Fibroblast of pulmonary artery (primary cell): ENCODE measurements around the gene TLE4.

Experiments
- DNase-seq: peaks from one replicate; pipeline ENCODE4 v3.0.0-alpha.2; 2010; ENCODE audit warnings: low read depth
- H3K4me3 ChIP-seq: replicated peaks from 2 replicates; pipeline ENCODE4 v1.5.1; 2011; ENCODE audit warnings: low read depth, mild to moderate bottlenecking, control low read depth, low read length, moderate library complexity
- CTCF ChIP-seq: IDR thresholded peaks from 2 replicates; pipeline ENCODE4 v1.5.1; 2011; ENCODE audit warnings: mild to moderate bottlenecking, control low read depth, low read length, inconsistent platforms; ENCODE audit errors: missing control alignments

Gene TLE4

GRCh38 chr9:79766091-79766490 is 194.3 kb downstream of the TLE4 start:
- DNase-seq = no peak
- no peak overlapping the region for H3K4me3 ChIP-seq
- TF ChIP-seq CTCF = no peak

GRCh38 chr9:79768194-79768593 is 196.4 kb downstream of the TLE4 start:
- TF ChIP-seq CTCF = no peak
- no peak overlapping the region for H3K4me3 ChIP-seq
- no peak for DNase-seq

GRCh38 chr9:79769476-79770275 is 197.9 kb downstream of the TLE4 start:
- DNase-seq = no peak
- no peak overlapping the region for H3K4me3 ChIP-seq
- no peak for TF ChIP-seq CTCF

GRCh38 chr9:79774356-79774755 is 202.6 kb downstream of the TLE4 start:
- no peak for TF ChIP-seq CTCF
- H3K4me3 ChIP-seq = no peak overlapping the region
- DNase-seq = no peak
